K562 (cell line): ENCODE results near the gene ABHD10. TPM values are rescaled to one million over a fixed set of nuclear protein-coding genes. Genes with fewer than 3 reads are reported as not detected.

Source experiments
- ATAC-seq: fragments of 200-7000 bp; cut with Tn5 transposase; 3 replicates; pipeline ENCODE4 v1.9.1; 2020; ENCODE audit warnings: moderate library complexity
- BruUV-seq: library from RNA; stranded (reverse); fragments of 400-500 nt; replicated peaks from 2 replicates; lab custom pipeline; 2021; lab: Mats Ljungman, UMichigan
- CTCF ChIA-PET: fragments of 300-600 bp; formaldehyde crosslinking; extraction: SDS; loops from one replicate; lab custom pipeline; 2021; ENCODE audit warnings: low intra/inter-chr PET ratio; lab: Yijun Ruan, JAX
- POLR2A ChIA-PET: fragments of 300-600, 350-650 bp; sonication (Branson Sonifier 250); formaldehyde crosslinking; extraction: SDS; loops from one replicate; lab custom pipeline; 2021; ENCODE audit warnings: antibody characterized with exemption, inconsistent platforms; lab: Yijun Ruan, JAX
- DNase-seq, 4 experiments: peaks; one replicate each; pipeline versions ENCODE4 v3.0.0 to v3.0.0-alpha.2; 2011 to 2018; ENCODE audit warnings: low spot score in 3 of 4, mixed read lengths in 3 of 4; ENCODE audit errors: extremely low read depth in 1 of 4
- FAIRE-seq: peaks from 2 replicates; lab custom pipeline; 2011; peaks lifted over from hg19 to GRCh38; lab: Jason Lieb, UNC
- H2AFZ ChIP-seq: 2 replicates; pipeline ENCODE4 v1.6.0; 2011; ENCODE audit warnings: low read depth, low read length, control low read depth, inconsistent platforms
- H3K27ac ChIP-seq: fragments of 200-600 bp; 3 replicates; pipeline ENCODE4 v1.8.0; 2011; ENCODE audit warnings: low read depth, mild to moderate bottlenecking, control low read depth, inconsistent platforms, low read length, moderate library complexity, mixed read lengths; ENCODE audit errors: extremely low read depth
- H3K27me3 ChIP-seq, 2 experiments: fragments of 300-600 bp in 1 of 2; 2 replicates in 1 of 2; 3 replicates in 1 of 2; pipeline versions ENCODE4 v1.6.0 to v1.8.0; 2011; ENCODE audit warnings: inconsistent platforms in 2 of 2, low read length in 2 of 2, mild to moderate bottlenecking in 1 of 2, mixed read lengths in 1 of 2, moderate library complexity in 1 of 2; ENCODE audit not compliant: control insufficient read depth in 2 of 2, insufficient read depth in 2 of 2
- H3K36me3 ChIP-seq: fragments of 300-600 bp; 3 replicates; pipeline ENCODE4 v1.8.0; 2011; ENCODE audit warnings: mild to moderate bottlenecking, low read length, inconsistent platforms; ENCODE audit not compliant: control insufficient read depth, insufficient read depth
- H3K4me1 ChIP-seq, 2 experiments: fragments of 200-600 bp in 1 of 2; replicated peaks in 1 of 2; 2 replicates in 1 of 2; 3 replicates in 1 of 2; pipeline versions ENCODE4 v1.5.1 to v1.8.0; 2011; ENCODE audit warnings: inconsistent platforms in 2 of 2, low read length in 2 of 2, mild to moderate bottlenecking in 1 of 2, mixed read lengths in 1 of 2, moderate library complexity in 1 of 2; ENCODE audit not compliant: control insufficient read depth in 2 of 2, insufficient read depth in 2 of 2
- H3K4me2 ChIP-seq: 2 replicates; pipeline ENCODE4 v1.6.1; 2011; ENCODE audit warnings: low read length, control low read depth, inconsistent platforms, mixed read lengths; ENCODE audit not compliant: insufficient read depth
- H3K4me3 ChIP-seq: fragments of 200-600 bp; sonication (generic), shearing (Covaris generic); 2 replicates; pipeline ENCODE4 v1.5.1; 2016; ENCODE audit warnings: control low read depth, inconsistent platforms
- H3K79me2 ChIP-seq: fragments of 200-600 bp; 3 replicates; pipeline ENCODE4 v1.8.0; 2011; ENCODE audit warnings: low read length, inconsistent platforms; ENCODE audit not compliant: control insufficient read depth, insufficient read depth
- H3K9ac ChIP-seq, 2 experiments: 2 replicates each; pipeline versions ENCODE4 v1.6.0 to v1.6.1; 2011; ENCODE audit warnings: low read depth in 2 of 2, low read length in 2 of 2, control low read depth in 1 of 2, inconsistent platforms in 1 of 2, mild to moderate bottlenecking in 1 of 2, mixed read lengths in 1 of 2; ENCODE audit not compliant: insufficient read depth in 1 of 2
- H3K9me1 ChIP-seq: one replicate; pipeline ENCODE4 v1.6.0; 2011; ENCODE audit warnings: inconsistent platforms, mild to moderate bottlenecking, low read length, moderate library complexity; ENCODE audit not compliant: control insufficient read depth, insufficient read depth
- H3K9me3 ChIP-seq: replicated peaks from 2 replicates; pipeline ENCODE4 v1.5.1; 2011; ENCODE audit warnings: low read depth, low read length, inconsistent platforms; ENCODE audit not compliant: control insufficient read depth, insufficient read depth
- H4K20me1 ChIP-seq: replicated peaks from 2 replicates; pipeline ENCODE4 v1.6.1; 2011; ENCODE audit warnings: low read length, inconsistent platforms, mixed read lengths; ENCODE audit not compliant: control insufficient read depth, insufficient read depth
- BCOR ChIP-seq: fragments of 450-650 bp; IDR thresholded peaks from 2 replicates; pipeline ENCODE4 v1.6.1; 2016
- HMGN3 ChIP-seq: IDR thresholded peaks from 2 replicates; pipeline ENCODE4 v1.6.1; 2011; ENCODE audit warnings: borderline replicate concordance, low read depth, mild to moderate bottlenecking, mixed read lengths, low read length; ENCODE audit not compliant: insufficient read length; ENCODE audit errors: extremely low read depth
- MXI1 ChIP-seq: IDR thresholded peaks from 2 replicates; pipeline ENCODE4 v1.6.1; 2011; ENCODE audit warnings: low read depth, mild to moderate bottlenecking, improper control_type of control experiment, low read length
- POLR3A ChIP-seq: IDR thresholded peaks from 2 replicates; pipeline ENCODE4 v1.6.1; 2011; ENCODE audit warnings: borderline replicate concordance, mild to moderate bottlenecking, moderate library complexity; ENCODE audit not compliant: insufficient read length, insufficient read depth; ENCODE audit errors: extremely low read depth
- SETDB1 ChIP-seq: IDR thresholded peaks from one replicate; pipeline ENCODE4 v1.6.1; 2012; ENCODE audit warnings: low read length, control low read depth, inconsistent platforms
- SMAD3 ChIP-seq: fragments of 450-650 bp; formaldehyde crosslinking; conservative IDR thresholded peaks from 2 replicates; pipeline ENCODE4 v1.4.0; 2020; ENCODE audit warnings: mild to moderate bottlenecking
- YBX1 ChIP-seq: fragments of 450-650 bp; IDR thresholded peaks from 2 replicates; pipeline ENCODE4 v1.7.1; 2016; ENCODE audit warnings: mild to moderate bottlenecking
- ZNF324 ChIP-seq: fragments of 250-450 bp; sonication (Bioruptor Pico); IDR thresholded peaks from 2 replicates; pipeline ENCODE4 v1.4.0; 2020; ENCODE audit warnings: mild to moderate bottlenecking
- WGBS: fragments of 100-300 bp; shearing (Covaris generic); methylation state at CpG from one replicate; pipeline ENCODE4 v1.1.6; 2016; ENCODE audit warnings: low coverage, mixed read lengths; ENCODE audit not compliant: insufficient coverage; ENCODE audit errors: missing lambda C conversion rate; 5-methylcytosine and 5-hydroxymethylcytosine counted together
- in situ Hi-C: fragments of 300-500 bp; cut with MboI; formaldehyde crosslinking; loops from 4 replicates; pipeline ENCODE4 v1.15.0; 2018; ENCODE audit warnings: inconsistent platforms, mixed read lengths
- intact Hi-C: fragments of 100-400 bp; cut with micrococcal nuclease; formaldehyde crosslinking; loops from 2 replicates; pipeline ENCODE4 v1.14.2; 2022
- polyA plus RNA-seq, 8 experiments: library from polyadenylated mRNA; depleted of rRNA in 4 of 8; stranded (reverse) in 5 of 8; unstranded in 3 of 8; fragments of >200 nt; fragmentation: Nextera tagmentation in 2 of 8; fragmentation: Illumina TruSeq in 1 of 8; extraction: Ambion mirVana in 2 of 8; extraction: Trizol in 1 of 8; gene quantifications; 2 replicates each; pipeline versions ENCODE4 v1.2.1 to v1.2.3, GENCODE V29; 2011 to 2014; ENCODE audit warnings: inconsistent platforms in 1 of 8, missing spikeins in 1 of 8
- total RNA-seq, 7 experiments: library from RNA; depleted of rRNA in 6 of 7; stranded (reverse); fragments of >200 nt in 6 of 7; fragmentation: Illumina TruSeq in 2 of 7; extraction: Trizol in 2 of 7; gene quantifications; 2 replicates each; pipeline versions ENCODE4 v1.2.1 to v1.2.3, GENCODE V29; 2011 to 2021; ENCODE audit warnings: low replicate concordance in 1 of 7

The ABHD10 gene
- total and polyA plus RNA-seq, 9 of the 15 experiments (the other 6 are each of a cell fraction or from before 2014, with no cell fraction given), result 6.1 to 29.5 (median 11.5) TPM

DNA sequence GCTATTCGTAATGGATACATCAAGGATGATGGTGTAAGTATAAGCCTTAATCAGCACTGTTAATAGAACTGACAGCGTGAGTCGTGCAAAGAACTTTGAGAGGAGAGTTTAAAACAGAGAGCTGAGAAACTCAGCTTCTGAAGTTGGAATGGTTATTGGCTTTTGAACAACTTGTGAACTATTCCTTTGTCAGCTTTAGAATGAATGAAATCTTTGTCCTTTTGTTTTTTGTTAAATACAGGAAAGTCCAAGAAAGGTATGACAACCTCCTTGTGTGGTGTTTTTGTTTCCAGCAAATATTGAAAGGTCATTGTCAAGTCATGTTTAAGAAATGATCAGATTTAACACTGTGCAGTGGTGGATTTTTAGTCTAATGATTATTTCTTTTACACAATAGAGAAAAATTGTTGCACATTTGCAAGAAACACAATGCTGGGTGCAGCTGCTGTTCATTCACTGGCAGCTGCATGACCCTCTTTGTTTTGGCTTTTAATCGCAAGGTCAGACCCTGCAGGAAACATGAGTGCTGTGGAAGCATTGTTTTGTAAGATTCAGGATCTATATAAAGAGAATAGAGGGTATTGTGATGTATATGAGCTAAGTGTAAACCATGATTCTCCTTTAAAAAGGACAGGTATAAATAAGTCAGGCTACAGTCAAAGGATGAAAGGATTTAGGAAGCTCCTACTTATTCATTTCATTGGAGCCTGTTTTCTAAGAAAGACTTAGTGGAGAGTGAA is 21.7 kb upstream of the ABHD10 start:
- FAIRE-seq (no peak), ATAC-seq (no peak), DNase-seq (no peak)
- no peaks in the 10 kb centered on the region for H3K9me1 ChIP-seq
- H2AFZ ChIP-seq, result no peak overlapping the region
- BruUV-seq, result no TSS peak
- intact Hi-C loops, result no loop called here
- TF ChIP-seq ZNF324, result no peak
- no peak for TF ChIP-seq SMAD3 (CRISPR knock-in tag)
- TF ChIP-seq POLR3A, result no peak
- TF ChIP-seq YBX1, result no peak
- no peak for TF ChIP-seq SETDB1
- no peak for TF ChIP-seq HMGN3
- TF ChIP-seq MXI1, result no peak
- no peak for TF ChIP-seq BCOR
- no peaks in the 10 kb centered on the region for H3K9me3 ChIP-seq
- H4K20me1 ChIP-seq, result no peaks in the 10 kb centered on the region
- H3K4me1 ChIP-seq, result no peaks in the 10 kb centered on the region
- H3K79me2 ChIP-seq, result no peaks in the 10 kb centered on the region
- no peaks in the 10 kb centered on the region for H3K36me3 ChIP-seq
- no peak overlapping the region for H3K4me3 ChIP-seq
- H3K9ac ChIP-seq, result no peak overlapping the region
- H3K27me3 ChIP-seq, result 0 out of 5 replicates have a peak, but pooled peaks cover 0 to 6% of the 10 kb centered on the region in 2 experiments
- in situ Hi-C loops, result no loop called here
- ChIA-PET POLR2A (no interaction called here), CTCF (no interaction called here)
- no peak overlapping the region for H3K27ac ChIP-seq
- H3K4me2 ChIP-seq, result no peak overlapping the region
- 0% methylated on average over 4 of the region's 4 CpGs for WGBS
